SK-N-SH (cell line): ENCODE measurements around the gene CLIP3. TPM values are rescaled to one million over a fixed set of nuclear protein-coding genes. Genes with fewer than 3 reads are reported as not detected.
A peak's percentile ranks its signal among the peaks of the same experiment; 100 is the strongest.

Experiments
- CTCF ChIA-PET: fragments of 300-600, 350-600 bp; formaldehyde crosslinking; extraction: SDS; loops from one replicate; lab custom pipeline; 2021; lab: Yijun Ruan, JAX
- POLR2A ChIA-PET: fragments of 350-600 bp; sonication (Branson Sonifier 250); formaldehyde crosslinking; extraction: SDS; loops from one replicate; lab custom pipeline; 2020; ENCODE audit warnings: antibody characterized with exemption, inconsistent platforms; lab: Yijun Ruan, JAX
- DNase-seq: peaks from one replicate; pipeline ENCODE4 v3.0.0; 2012
- H2AFZ ChIP-seq: fragments of 200-600 bp; sonication (generic); 2 replicates; pipeline ENCODE4 v1.8.1; 2016; ENCODE audit warnings: antibody characterized with exemption, mild to moderate bottlenecking, low read depth
- H3F3A ChIP-seq: fragments of 200-600 bp; sonication (generic); replicated peaks from 2 replicates; pipeline ENCODE3; 2016; ENCODE audit warnings: antibody characterized with exemption, mild to moderate bottlenecking; ENCODE audit not compliant: insufficient read depth
- H3K27ac ChIP-seq, 2 experiments: fragments of 200-500 bp in 1 of 2; fragments of 200-600 bp in 1 of 2; sonication (Bioruptor generic) in 1 of 2; sonication (generic), shearing (Covaris generic) in 1 of 2; 2 replicates each; pipeline versions ENCODE4 v1.5.1 to v1.6.1; 2014 to 2016; ENCODE audit warnings: low read depth in 2 of 2, inconsistent platforms in 1 of 2, low read length in 1 of 2, mild to moderate bottlenecking in 1 of 2, mixed read lengths in 1 of 2
- H3K27me3 ChIP-seq: fragments of 200-600 bp; sonication (generic), shearing (Covaris generic); 2 replicates; pipeline ENCODE4 v1.6.1; 2016; ENCODE audit warnings: mixed run types; ENCODE audit not compliant: insufficient read depth
- H3K36me3 ChIP-seq, 2 experiments: fragments of 200-500 bp in 1 of 2; fragments of 200-600 bp in 1 of 2; sonication (Bioruptor generic) in 1 of 2; sonication (generic) in 1 of 2; replicated peaks in 1 of 2; 2 replicates each; pipeline versions ENCODE3 to v1.5.1; 2014 to 2016; ENCODE audit warnings: low read length in 1 of 2, mild to moderate bottlenecking in 1 of 2; ENCODE audit not compliant: insufficient read depth in 2 of 2, control insufficient read depth in 1 of 2
- H3K4me1 ChIP-seq, 2 experiments: fragments of 200-500 bp in 1 of 2; fragments of 200-600 bp in 1 of 2; sonication (Bioruptor generic) in 1 of 2; sonication (generic), shearing (Covaris generic) in 1 of 2; 2 replicates each; pipeline versions ENCODE4 v1.5.1 to v1.6.1; 2014 to 2016; ENCODE audit warnings: low read depth in 1 of 2, low read length in 1 of 2, mixed run types in 1 of 2; ENCODE audit not compliant: insufficient read depth in 2 of 2, control insufficient read depth in 1 of 2
- H3K4me2 ChIP-seq: fragments of 200-600 bp; sonication (generic), shearing (Covaris generic); 2 replicates; pipeline ENCODE4 v1.6.1; 2017; ENCODE audit warnings: mixed run types
- H3K4me3 ChIP-seq, 2 experiments: fragments of 200-500 bp in 1 of 2; fragments of 200-600 bp in 1 of 2; sonication (Bioruptor generic) in 1 of 2; sonication (generic), shearing (Covaris generic) in 1 of 2; 2 replicates each; pipeline versions ENCODE4 v1.5.1 to v1.8.1; 2014 to 2016; ENCODE audit warnings: low read depth in 2 of 2, inconsistent platforms in 1 of 2, low read length in 1 of 2, mild to moderate bottlenecking in 1 of 2, mixed read lengths in 1 of 2, moderate library complexity in 1 of 2
- H3K79me2 ChIP-seq: fragments of 200-600 bp; sonication (generic); 2 replicates; pipeline ENCODE4 v1.8.1; 2017; ENCODE audit warnings: mild to moderate bottlenecking; ENCODE audit not compliant: insufficient read depth
- H3K9ac ChIP-seq: fragments of 200-600 bp; sonication (generic); 2 replicates; pipeline ENCODE4 v1.6.1; 2017; ENCODE audit warnings: mixed run types
- H3K9me2 ChIP-seq: fragments of 200-600 bp; sonication (generic); 2 replicates; pipeline ENCODE4 v1.6.1; 2017; ENCODE audit warnings: mixed run types
- H3K9me3 ChIP-seq: fragments of 200-600 bp; sonication (generic); 2 replicates; pipeline ENCODE4 v1.6.1; 2017; ENCODE audit warnings: mixed run types, mild to moderate bottlenecking, moderate library complexity
- H4K20me1 ChIP-seq: fragments of 200-600 bp; sonication (generic); 2 replicates; pipeline ENCODE4 v1.6.1; 2017; ENCODE audit warnings: mild to moderate bottlenecking, mixed run types; ENCODE audit not compliant: insufficient read depth
- CTCF ChIP-seq: fragments of 200-600 bp; sonication (generic); IDR thresholded peaks from 2 replicates; pipeline ENCODE4 v1.6.1; 2017; ENCODE audit warnings: antibody characterized with exemption, mild to moderate bottlenecking, moderate library complexity
- ELF1 ChIP-seq: IDR thresholded peaks from 2 replicates; pipeline ENCODE4 v1.4.0; 2012
- EZH2phosphoT487 ChIP-seq: fragments of 200-600 bp; sonication (generic); IDR thresholded peaks from 2 replicates; pipeline ENCODE4 v1.6.1; 2017; ENCODE audit warnings: low read depth, mixed run types, mild to moderate bottlenecking, antibody characterized with exemption, moderate library complexity, borderline replicate concordance
- FOSL2 ChIP-seq: IDR thresholded peaks from 2 replicates; pipeline ENCODE4 v1.4.0; 2012; ENCODE audit warnings: low read depth, mild to moderate bottlenecking, moderate library complexity, borderline replicate concordance
- FOXJ3 ChIP-seq: sonication (generic); formaldehyde crosslinking; IDR thresholded peaks from 2 replicates; pipeline ENCODE4 v1.5.1; 2020; ENCODE audit warnings: mild to moderate bottlenecking, missing genetic modification reagents
- FOXM1 ChIP-seq: IDR thresholded peaks from 2 replicates; pipeline ENCODE4 v1.4.0; 2012; ENCODE audit warnings: low read depth, mild to moderate bottlenecking
- GATA2 ChIP-seq: sonication (generic); formaldehyde crosslinking; IDR thresholded peaks from 2 replicates; pipeline ENCODE4 v1.5.0; 2020; ENCODE audit warnings: mild to moderate bottlenecking, missing genetic modification reagents
- IRF3 ChIP-seq: fragments of 150-350 bp; IDR thresholded peaks from 2 replicates; pipeline ENCODE4 v1.6.1; 2016; ENCODE audit warnings: mild to moderate bottlenecking, low read depth, low read length
- NRF1 ChIP-seq: IDR thresholded peaks from 2 replicates; pipeline ENCODE4 v1.6.1; 2012; ENCODE audit warnings: low read depth, mild to moderate bottlenecking, low read length
- POLR2AphosphoS5 ChIP-seq: IDR thresholded peaks from 2 replicates; pipeline ENCODE4 v1.6.1; 2012; ENCODE audit warnings: low read depth, low read length
- RAD21 ChIP-seq: IDR thresholded peaks from 2 replicates; pipeline ENCODE4 v1.6.1; 2012; ENCODE audit warnings: mild to moderate bottlenecking, low read length
- RCOR1 ChIP-seq: fragments of 150-350 bp; IDR thresholded peaks from 2 replicates; pipeline ENCODE4 v1.6.1; 2017; ENCODE audit warnings: antibody characterized with exemption, low read length
- RFX5 ChIP-seq: IDR thresholded peaks from 2 replicates; pipeline ENCODE4 v1.6.1; 2012; ENCODE audit warnings: mild to moderate bottlenecking, improper control_type of control experiment, low read length
- RXRA ChIP-seq: IDR thresholded peaks from 2 replicates; pipeline ENCODE4 v1.4.0; 2012; ENCODE audit warnings: low read depth, mild to moderate bottlenecking, borderline replicate concordance
- SMC3 ChIP-seq: IDR thresholded peaks from 2 replicates; pipeline ENCODE4 v1.6.1; 2012; ENCODE audit warnings: low read depth, low read length, improper control_type of control experiment
- TAF1 ChIP-seq: IDR thresholded peaks from 2 replicates; pipeline ENCODE4 v1.6.1; 2012; ENCODE audit warnings: low read depth, mild to moderate bottlenecking, low read length, moderate library complexity, borderline replicate concordance
- TCF12 ChIP-seq: IDR thresholded peaks from 2 replicates; pipeline ENCODE4 v1.4.0; 2012
- WGBS: methylation state at CpG from one replicate; pipeline ENCODE4 v1.1.6; 2017; ENCODE audit warnings: low lambda C conversion rate; 5-methylcytosine and 5-hydroxymethylcytosine counted together
- polyA plus RNA-seq, 3 experiments: library from polyadenylated mRNA; depleted of rRNA; stranded (reverse); fragments of >200 nt; gene quantifications; 2 replicates each; pipeline ENCODE4 v1.2.3, GENCODE V29; 2012
- TF ChIP-seq, protein P1 (sequence below): IDR thresholded peaks from 2 replicates; pipeline ENCODE4 v1.4.0; 2012; ENCODE audit warnings: low read depth, borderline replicate concordance
- TF ChIP-seq, protein P2 (sequence below): IDR thresholded peaks from 2 replicates; pipeline ENCODE4 v1.4.0; 2012; ENCODE audit warnings: low read depth, borderline replicate concordance

CLIP3 gene
- polyA plus RNA-seq, 1 of the 3 experiments (the other 2 are of a cell fraction): 13.1 TPM

GRCh38 chr19:35987571-35987896 lies 45.1 kb downstream of the CLIP3 start:
- H3K9me2 ChIP-seq: no peaks in the 10 kb centered on the region
- peak overlapping the region; percentile 78; the same call in 1 of the 2 replicates for H3K4me2 ChIP-seq
- WGBS: 16% methylated on average over 8 of the region's 8 CpGs
- no peaks in the 10 kb centered on the region for H3K4me1 ChIP-seq
- no peaks in the 10 kb centered on the region for H3K36me3 ChIP-seq
- no peak for DNase-seq
- peaks cover 7% of the 10 kb centered on the region; the same call in 1 of the 2 replicates for H3K27me3 ChIP-seq
- H4K20me1 ChIP-seq: no peaks in the 10 kb centered on the region
- H3K27ac ChIP-seq: no peak overlapping the region
- H3K4me3 ChIP-seq: peak overlapping the region; percentile 28 to 48; a peak in 2 of 4 replicates
- TF ChIP-seq, protein P1, sequence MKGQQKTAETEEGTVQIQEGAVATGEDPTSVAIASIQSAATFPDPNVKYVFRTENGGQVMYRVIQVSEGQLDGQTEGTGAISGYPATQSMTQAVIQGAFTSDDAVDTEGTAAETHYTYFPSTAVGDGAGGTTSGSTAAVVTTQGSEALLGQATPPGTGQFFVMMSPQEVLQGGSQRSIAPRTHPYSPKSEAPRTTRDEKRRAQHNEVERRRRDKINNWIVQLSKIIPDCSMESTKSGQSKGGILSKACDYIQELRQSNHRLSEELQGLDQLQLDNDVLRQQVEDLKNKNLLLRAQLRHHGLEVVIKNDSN: no peak
- no peak for TF ChIP-seq RXRA
- no peak for TF ChIP-seq FOSL2
- TF ChIP-seq RCOR1: no peak
- no peak for TF ChIP-seq TCF12
- TF ChIP-seq IRF3: no peak
- TF ChIP-seq TAF1: no peak
- TF ChIP-seq FOXM1: no peak
- TF ChIP-seq POLR2AphosphoS5: no peak
- TF ChIP-seq CTCF: no peak
- no peak for TF ChIP-seq FOXJ3 (CRISPR knock-in tag)
- TF ChIP-seq EZH2phosphoT487: no peak
- TF ChIP-seq, protein P2, sequence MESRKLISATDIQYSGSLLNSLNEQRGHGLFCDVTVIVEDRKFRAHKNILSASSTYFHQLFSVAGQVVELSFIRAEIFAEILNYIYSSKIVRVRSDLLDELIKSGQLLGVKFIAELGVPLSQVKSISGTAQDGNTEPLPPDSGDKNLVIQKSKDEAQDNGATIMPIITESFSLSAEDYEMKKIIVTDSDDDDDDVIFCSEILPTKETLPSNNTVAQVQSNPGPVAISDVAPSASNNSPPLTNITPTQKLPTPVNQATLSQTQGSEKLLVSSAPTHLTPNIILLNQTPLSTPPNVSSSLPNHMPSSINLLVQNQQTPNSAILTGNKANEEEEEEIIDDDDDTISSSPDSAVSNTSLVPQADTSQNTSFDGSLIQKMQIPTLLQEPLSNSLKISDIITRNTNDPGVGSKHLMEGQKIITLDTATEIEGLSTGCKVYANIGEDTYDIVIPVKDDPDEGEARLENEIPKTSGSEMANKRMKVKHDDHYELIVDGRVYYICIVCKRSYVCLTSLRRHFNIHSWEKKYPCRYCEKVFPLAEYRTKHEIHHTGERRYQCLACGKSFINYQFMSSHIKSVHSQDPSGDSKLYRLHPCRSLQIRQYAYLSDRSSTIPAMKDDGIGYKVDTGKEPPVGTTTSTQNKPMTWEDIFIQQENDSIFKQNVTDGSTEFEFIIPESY: no peak
- no peak for TF ChIP-seq ELF1
- no peak for TF ChIP-seq NRF1
- no peak for TF ChIP-seq SMC3
- no peak for TF ChIP-seq RFX5
- TF ChIP-seq RAD21: no peak
- TF ChIP-seq GATA2: no peak
- H3K9me3 ChIP-seq: no peaks in the 10 kb centered on the region
- H3K79me2 ChIP-seq: no peaks in the 10 kb centered on the region
- H2AFZ ChIP-seq: no peak overlapping the region
- ChIA-PET CTCF (interaction anchor here (0.6 to 1.8 kb wide), 5 partner anchors 17 to 257 kb away, joined by 3 to 4 read pairs (median 3); no protein-coding TSS in a partner anchor), POLR2A (no interaction called here)
- no peak overlapping the region for H3K9ac ChIP-seq
- H3F3A ChIP-seq: no peaks in the 10 kb centered on the region
